ENCODE data around the gene RGL3.
"Not testable (repeated sequence)": the region's sequence is repeated elsewhere in the genome, so short reads cannot be mapped to it uniquely, and the experiment has no call there.

The RGL3 gene

GRCh38 chr19:11390359-11390758, 28.8 kb downstream of the RGL3 start:
- no peak for DNase-seq
- H3K27ac Mint-ChIP-seq: no peak overlapping the region
- H3K36me3 Mint-ChIP-seq (ENCODE audit: low read depth): no peaks in the 10 kb centered on the region
- no peak overlapping the region for H3K4me3 Mint-ChIP-seq
- H3K9me3 Mint-ChIP-seq: peaks cover 2% of the 10 kb centered on the region
- H3K27me3 Mint-ChIP-seq: no peaks in the 10 kb centered on the region
- H3K4me1 Mint-ChIP-seq (ENCODE audit: low read depth): peaks cover 7% of the 10 kb centered on the region

GRCh38 chr19:11387162-11388034, 31.7 kb downstream of the RGL3 start:
- Mint-ChIP-seq H3K27me3 (peaks cover 15% of the 10 kb centered on the region), H3K4me3 (no peak overlapping the region), H3K9me3 (peaks cover 2% of the 10 kb centered on the region), H3K27ac (no peak overlapping the region), H3K4me1 (ENCODE audit: low read depth) (peaks cover 11% of the 10 kb centered on the region), H3K36me3 (ENCODE audit: low read depth) (no peaks in the 10 kb centered on the region)
- DNase-seq: no peak

DNA sequence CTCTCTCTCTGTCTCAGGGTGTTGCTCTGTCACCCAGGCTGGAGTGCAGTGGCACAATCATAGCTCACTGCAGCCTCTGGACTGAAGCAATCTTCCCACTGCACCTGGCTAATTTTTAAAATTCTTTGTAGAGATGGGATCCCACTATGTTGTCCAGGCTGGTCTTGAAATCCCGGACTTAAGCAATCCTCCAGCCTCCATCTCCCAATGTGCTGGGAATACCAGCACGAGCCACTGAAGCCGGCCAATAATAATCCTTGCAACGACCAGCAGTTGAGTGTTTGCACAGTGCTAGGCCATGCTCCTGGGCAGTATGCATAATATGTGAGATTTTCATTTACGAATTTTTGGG, 34.4 kb downstream of the RGL3 start:
- Mint-ChIP-seq H3K9me3 (no peaks in the 10 kb centered on the region), H3K4me3 (no peak overlapping the region), H3K27ac (no peak overlapping the region), H3K27me3 (peaks cover 20% of the 10 kb centered on the region), H3K36me3 (ENCODE audit: low read depth) (peaks cover 4% of the 10 kb centered on the region), H3K4me1 (ENCODE audit: low read depth) (peaks cover 29% of the 10 kb centered on the region)
- no peak for DNase-seq

GRCh38 chr19:11383706-11384048, 35.4 kb downstream of the RGL3 start:
- peaks cover 4% of the 10 kb centered on the region for H3K36me3 Mint-ChIP-seq (ENCODE audit: low read depth)
- no peak overlapping the region for H3K27ac Mint-ChIP-seq
- no peaks in the 10 kb centered on the region for H3K9me3 Mint-ChIP-seq
- no peak overlapping the region for H3K4me3 Mint-ChIP-seq
- DNase-seq: no peak
- H3K4me1 Mint-ChIP-seq (ENCODE audit: low read depth): peaks cover 31% of the 10 kb centered on the region
- peaks cover 20% of the 10 kb centered on the region for H3K27me3 Mint-ChIP-seq

- H3K4me3 Mint-ChIP-seq: peak overlapping the region; percentile 84
- peak overlapping the region; percentile 22 for H3K27ac Mint-ChIP-seq
- peaks cover 10% of the 10 kb centered on the region for H3K36me3 Mint-ChIP-seq (ENCODE audit: low read depth)
- H3K4me1 Mint-ChIP-seq (ENCODE audit: low read depth): peaks cover 37% of the 10 kb centered on the region
- H3K27me3 Mint-ChIP-seq: peaks cover 20% of the 10 kb centered on the region
- H3K9me3 Mint-ChIP-seq: no peaks in the 10 kb centered on the region
- DNase-seq: peak; percentile 63
These were observed 36.0 kb downstream of the RGL3 start for GRCh38 chr19:11382898-11383705.

DNA sequence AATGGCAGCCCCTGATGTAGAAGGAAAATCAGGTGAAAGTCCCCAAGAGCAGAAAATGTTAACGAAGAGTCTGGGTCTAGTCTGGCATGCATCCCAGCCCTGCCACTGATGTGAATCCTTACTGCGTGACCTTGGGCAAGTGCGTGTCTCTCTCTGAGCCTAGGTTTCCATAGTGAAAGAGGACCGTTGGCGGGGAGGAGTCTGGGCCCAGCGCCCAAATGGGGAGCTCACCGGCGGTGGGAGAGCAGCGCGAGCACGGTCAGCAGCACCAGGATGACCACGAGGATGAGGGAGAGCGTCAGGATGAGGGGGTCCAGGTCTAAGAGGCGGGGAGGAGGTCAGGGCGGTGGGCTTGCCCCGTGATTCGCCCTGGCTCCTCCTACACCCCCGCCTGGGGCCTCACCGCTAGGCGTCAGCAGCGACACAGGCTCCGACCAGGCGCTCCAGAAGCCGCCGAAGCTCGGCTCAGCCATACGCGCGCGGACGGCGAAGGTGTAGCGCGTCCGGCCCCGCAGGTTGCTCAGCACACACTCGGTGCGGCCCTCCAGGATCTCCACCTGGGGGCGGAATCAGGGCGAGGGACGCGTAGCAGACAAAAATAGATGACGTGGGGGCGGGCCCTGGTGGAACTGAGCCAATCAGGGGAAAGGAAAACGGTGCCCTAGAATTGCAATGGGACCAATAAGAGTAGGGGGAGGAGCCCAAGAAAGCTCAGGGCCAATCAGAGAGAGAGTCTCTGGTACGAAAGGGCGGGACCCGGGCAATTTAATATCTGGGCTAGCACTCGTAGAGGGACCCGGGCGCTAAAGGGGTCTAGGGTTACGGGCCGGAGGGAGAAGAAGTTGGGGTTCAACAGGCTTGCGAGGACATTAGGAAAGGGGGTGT, 38.2 kb downstream of the RGL3 start:
- peaks cover 24% of the 10 kb centered on the region for H3K36me3 Mint-ChIP-seq (ENCODE audit: low read depth)
- H3K9me3 Mint-ChIP-seq: no peaks in the 10 kb centered on the region
- peak; percentile 95 for DNase-seq
- peaks cover 47% of the 10 kb centered on the region for H3K4me1 Mint-ChIP-seq (ENCODE audit: low read depth)
- peaks cover 20% of the 10 kb centered on the region for H3K27me3 Mint-ChIP-seq
- peak overlapping the region; percentile 97 for H3K27ac Mint-ChIP-seq
- peak overlapping the region; percentile 84 for H3K4me3 Mint-ChIP-seq

- peaks cover 47% of the 10 kb centered on the region for H3K4me1 Mint-ChIP-seq (ENCODE audit: low read depth)
- no peak for DNase-seq
These were observed 39.2 kb downstream of the RGL3 start for GRCh38 chr19:11379857-11380350.

GRCh38 chr19:11379269-11379845, 39.8 kb downstream of the RGL3 start:
- Mint-ChIP-seq H3K4me1 (ENCODE audit: low read depth) (peaks cover 47% of the 10 kb centered on the region), H3K27ac (peak overlapping the region; percentile 63), H3K27me3 (peaks cover 16% of the 10 kb centered on the region), H3K36me3 (ENCODE audit: low read depth) (peaks cover 24% of the 10 kb centered on the region)
- not testable (repeated sequence) for H3K9me3 Mint-ChIP-seq, DNase-seq, H3K4me3 Mint-ChIP-seq

More at GRCh38 chr19:11379857-11380350, 39.2 kb downstream of the RGL3 start:
- Mint-ChIP-seq H3K36me3 (ENCODE audit: low read depth) (peaks cover 24% of the 10 kb centered on the region), H3K27ac (peak overlapping the region; percentile 97), H3K4me3 (peak overlapping the region; percentile 84), H3K27me3 (peaks cover 20% of the 10 kb centered on the region), H3K9me3 (no peaks in the 10 kb centered on the region)

DNA sequence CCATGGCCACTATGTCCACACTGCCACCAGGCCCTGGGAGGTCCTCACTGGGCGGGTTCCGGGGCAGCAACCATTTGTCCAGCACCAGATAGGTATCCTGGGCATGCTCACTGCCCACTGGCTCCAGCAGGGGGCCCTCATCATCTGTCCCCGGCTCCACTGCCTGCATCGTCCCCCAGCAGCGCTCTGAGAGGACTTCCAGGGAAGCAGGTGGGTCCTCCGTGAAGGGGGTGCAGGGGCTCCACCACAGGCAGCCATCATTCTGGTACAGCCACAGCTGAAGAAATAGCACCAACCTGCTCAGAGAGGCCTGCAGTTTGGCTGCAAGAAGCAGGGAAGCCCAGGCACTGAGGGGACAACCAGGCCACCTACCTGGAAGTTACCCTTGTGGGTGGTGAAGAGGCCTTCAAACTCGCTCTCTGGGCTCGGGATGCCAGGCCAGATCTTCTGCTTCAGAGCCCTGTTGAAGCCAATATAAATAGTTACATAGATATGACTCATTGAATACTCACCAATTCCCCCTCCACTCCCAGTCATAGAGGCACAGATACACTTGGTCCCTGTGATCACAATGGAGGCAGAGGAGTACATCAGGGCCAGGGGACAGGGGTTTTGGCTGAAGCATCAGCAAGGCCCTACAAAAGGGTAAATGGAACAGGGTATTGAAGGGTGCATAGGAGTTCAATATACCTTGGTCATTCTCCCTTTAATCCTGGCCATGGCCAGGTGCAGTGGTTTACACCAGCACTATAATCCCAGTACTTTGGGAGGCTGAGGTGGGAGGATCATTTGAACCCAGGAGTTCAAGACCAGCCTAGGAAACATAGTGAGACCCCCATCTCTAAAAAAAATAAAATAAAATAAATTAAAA, 40.6 kb downstream of the RGL3 start:
- peak overlapping the region; percentile 72 for H3K27ac Mint-ChIP-seq
- no peaks in the 10 kb centered on the region for H3K9me3 Mint-ChIP-seq
- H3K4me1 Mint-ChIP-seq (ENCODE audit: low read depth): peaks cover 47% of the 10 kb centered on the region
- H3K36me3 Mint-ChIP-seq (ENCODE audit: low read depth): peaks cover 24% of the 10 kb centered on the region
- H3K4me3 Mint-ChIP-seq: no peak overlapping the region
- H3K27me3 Mint-ChIP-seq: peaks cover 14% of the 10 kb centered on the region
- peak; percentile 37 for DNase-seq

GRCh38 chr19:11377756-11378155, 41.4 kb downstream of the RGL3 start:
- peak overlapping the region; percentile 31 for H3K27ac Mint-ChIP-seq

GRCh38 chr19:11377237-11377636, 41.9 kb downstream of the RGL3 start:
- Mint-ChIP-seq H3K4me1 (ENCODE audit: low read depth) (peaks cover 45% of the 10 kb centered on the region), H3K9me3 (no peaks in the 10 kb centered on the region), H3K27me3 (peaks cover 5% of the 10 kb centered on the region), H3K36me3 (ENCODE audit: low read depth) (peaks cover 24% of the 10 kb centered on the region), H3K4me3 (no peak overlapping the region), H3K27ac (peak overlapping the region; percentile 88)
- DNase-seq: no peak

More at GRCh38 chr19:11377756-11378155, 41.4 kb downstream of the RGL3 start:
- no peak for DNase-seq
- no peaks in the 10 kb centered on the region for H3K9me3 Mint-ChIP-seq
- peaks cover 8% of the 10 kb centered on the region for H3K27me3 Mint-ChIP-seq
- no peak overlapping the region for H3K4me3 Mint-ChIP-seq
- H3K4me1 Mint-ChIP-seq (ENCODE audit: low read depth): peaks cover 48% of the 10 kb centered on the region
- H3K36me3 Mint-ChIP-seq (ENCODE audit: low read depth): peaks cover 24% of the 10 kb centered on the region

DNA sequence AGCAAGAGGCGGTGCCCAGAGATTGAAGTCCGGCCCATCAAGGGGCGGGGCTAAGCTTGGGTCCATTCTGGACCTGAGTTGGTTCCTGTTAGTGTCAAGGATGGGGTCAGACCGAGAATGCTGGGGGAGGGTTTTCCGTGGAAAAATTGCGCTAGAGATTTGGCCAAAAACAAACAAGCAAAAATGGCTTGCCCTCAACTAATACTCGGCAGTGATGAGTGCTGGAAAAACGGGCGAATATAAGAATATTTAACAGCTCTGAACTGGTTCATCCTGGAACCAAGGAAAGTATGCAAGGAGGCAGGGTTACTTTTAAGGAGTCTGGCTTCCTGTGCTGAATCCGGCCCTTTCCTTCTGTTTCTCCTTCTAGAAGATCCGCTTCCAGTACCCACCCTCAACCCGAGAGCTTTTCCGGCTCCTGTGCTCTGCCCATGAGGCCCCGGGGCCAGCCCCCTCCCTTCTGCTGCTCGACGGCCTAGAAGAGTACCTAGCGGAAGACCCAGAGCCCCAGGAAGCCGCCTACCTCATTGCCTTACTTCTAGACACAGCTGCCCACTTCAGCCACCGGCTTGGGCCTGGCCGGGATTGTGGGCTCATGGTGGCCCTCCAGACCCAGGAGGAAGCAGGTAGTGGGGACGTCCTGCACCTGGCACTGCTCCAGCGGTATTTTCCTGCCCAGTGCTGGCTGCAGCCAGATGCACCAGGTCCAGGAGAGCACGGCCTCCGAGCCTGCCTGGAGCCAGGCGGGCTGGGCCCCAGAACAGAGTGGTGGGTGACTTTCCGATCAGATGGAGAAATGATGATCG, 43.8 kb downstream of the RGL3 start:
- H3K36me3 Mint-ChIP-seq (ENCODE audit: low read depth): peaks cover 23% of the 10 kb centered on the region
- no peaks in the 10 kb centered on the region for H3K27me3 Mint-ChIP-seq
- DNase-seq: peak; percentile 74
- H3K27ac Mint-ChIP-seq: no peak overlapping the region
- H3K4me3 Mint-ChIP-seq: no peak overlapping the region
- peaks cover 32% of the 10 kb centered on the region for H3K4me1 Mint-ChIP-seq (ENCODE audit: low read depth)
- no peaks in the 10 kb centered on the region for H3K9me3 Mint-ChIP-seq

All from activated T-cell treated with anti-CD3 and anti-CD28 coated beads, Interleukin-2, amount 50 U/mL, for 24 hours (primary cell).